ENCODE results near the gene WWOX. TPM values are rescaled to one million over a fixed set of nuclear protein-coding genes. Genes with fewer than 3 reads are reported as not detected.

The WWOX gene
- total and polyA plus RNA-seq, 2 donors (not counting 3 experiments of a cell fraction or from before 2014, with no cell fraction given), result 6.2 to 12.5 TPM

DNA sequence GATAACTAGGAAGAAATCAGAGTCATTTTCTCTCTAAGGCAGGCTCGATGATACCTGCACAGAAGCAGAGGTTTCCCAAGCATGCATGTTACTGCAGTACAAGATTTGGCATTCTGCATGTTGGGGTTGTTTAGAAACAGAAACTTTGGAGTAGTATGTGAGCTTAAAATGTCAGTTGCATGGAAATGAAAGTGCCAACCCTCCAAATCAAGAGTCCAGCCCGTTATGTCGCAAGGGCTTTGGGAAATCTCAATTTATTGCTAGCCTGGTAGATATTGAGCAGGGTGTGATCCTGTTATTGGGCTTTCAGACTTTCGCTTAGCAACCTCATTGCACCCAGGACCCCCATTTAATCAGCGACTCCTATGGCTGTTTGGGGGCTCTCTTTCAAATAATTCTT lies 1010.3 kb downstream of the WWOX start:
- CTCF ChIA-PET, result no interaction called here
- Histone ChIP-seq H3K4me3 (replicated peaks in 1 of 3; ENCODE audit: insufficient read depth in 1 of 3, low read depth in 1 of 3, low read length in 3 of 3) (no peak overlapping the region), H3K27me3 (ENCODE audit: control insufficient read depth in 2 of 2, insufficient read depth in 2 of 2, low read length in 2 of 2) (no peaks in the 10 kb centered on the region), H3K27ac (ENCODE audit: insufficient read depth, low read depth, low read length) (no peak overlapping the region), H3K9me3 (replicated peaks; ENCODE audit: control insufficient read depth, insufficient read depth, low read length) (peaks cover 1% of the 10 kb centered on the region), H2AFZ (ENCODE audit: low read depth, low read length) (no peak overlapping the region), H3K4me2 (ENCODE audit: insufficient read depth, low read length) (no peak overlapping the region), H3K36me3 (ENCODE audit: control insufficient read depth in 2 of 2, extremely low read depth in 1 of 2, insufficient read depth in 2 of 2, low read length in 2 of 2) (no peaks in the 10 kb centered on the region), H3K4me1 (ENCODE audit: control insufficient read depth, extremely low read depth, insufficient read depth, low read length) (no peaks in the 10 kb centered on the region), H3K9me1 (replicated peaks; ENCODE audit: control insufficient read depth, extremely low read depth, insufficient read depth, low read length) (no peaks in the 10 kb centered on the region), H3K9ac (replicated peaks; ENCODE audit: extremely low read depth, insufficient read depth, low read length) (no peak overlapping the region), H3K79me2 (ENCODE audit: control insufficient read depth, insufficient read depth, low read length) (no peaks in the 10 kb centered on the region), H4K20me1 (replicated peaks; ENCODE audit: control insufficient read depth, extremely low read depth, insufficient read depth, low read length) (no peaks in the 10 kb centered on the region)
- FAIRE-seq (no peak), DNase-seq (ENCODE audit: low read depth, low spot score) (no peak)
- POLR2A ChIA-PET, result no interaction called here
- TF ChIP-seq MYC (IDR thresholded peaks at IDR 0.05; ENCODE audit: low read depth, low read length), result no peak
- TF ChIP-seq EZH2 (IDR thresholded peaks at IDR 0.05; ENCODE audit: borderline replicate concordance, low read depth, low read length, severe bottlenecking), result no peak
- no peak for TF ChIP-seq POLR2A (IDR thresholded peaks at IDR 0.05; ENCODE audit: low read depth, low read length)
- TF ChIP-seq GATA2 (IDR thresholded peaks at IDR 0.05; ENCODE audit: insufficient read depth, insufficient read length, low read depth, low read length), result no peak
- BruUV-seq (replicated peaks), result no TSS peak
- dilution Hi-C loops (cut with MboI; ENCODE audit: extremely low pct_ligation_motif_present, low sequenced_read_pairs), result no loop called here
- intact Hi-C loops (cut with micrococcal nuclease), result no loop called here

GRCh38 chr16:79110242-79110641 lies 1010.8 kb downstream of the WWOX start:
- BruUV-seq (replicated peaks), result no TSS peak
- H3K4me1 ChIP-seq (ENCODE audit: control insufficient read depth, extremely low read depth, insufficient read depth, low read length), result no peaks in the 10 kb centered on the region
- H2AFZ ChIP-seq (ENCODE audit: low read depth, low read length), result no peak overlapping the region
- H3K27ac ChIP-seq (ENCODE audit: insufficient read depth, low read depth, low read length), result no peak overlapping the region
- DNase-seq (ENCODE audit: low read depth, low spot score), result no peak
- TF ChIP-seq MYC (IDR thresholded peaks at IDR 0.05; ENCODE audit: low read depth, low read length), result no peak
- no peak for TF ChIP-seq POLR2AphosphoS5 (IDR thresholded peaks at IDR 0.05; ENCODE audit: insufficient read depth, low read depth, low read length)
- no peak for TF ChIP-seq FOS (IDR thresholded peaks at IDR 0.05; ENCODE audit: borderline replicate concordance, insufficient read depth, low read length)
- TF ChIP-seq MAX (IDR thresholded peaks at IDR 0.05; ENCODE audit: insufficient read depth, insufficient read length), result no peak
- TF ChIP-seq EZH2 (IDR thresholded peaks at IDR 0.05; ENCODE audit: borderline replicate concordance, low read depth, low read length, severe bottlenecking), result no peak
- no peak for TF ChIP-seq POLR2A (IDR thresholded peaks at IDR 0.05; ENCODE audit: low read depth, low read length)
- TF ChIP-seq GATA2 (IDR thresholded peaks at IDR 0.05; ENCODE audit: insufficient read depth, insufficient read length, low read depth, low read length), result no peak
- no peak for TF ChIP-seq JUN (IDR thresholded peaks at IDR 0.05; ENCODE audit: borderline replicate concordance, insufficient read depth, insufficient read length, low read depth)
- TF ChIP-seq, protein P1, sequence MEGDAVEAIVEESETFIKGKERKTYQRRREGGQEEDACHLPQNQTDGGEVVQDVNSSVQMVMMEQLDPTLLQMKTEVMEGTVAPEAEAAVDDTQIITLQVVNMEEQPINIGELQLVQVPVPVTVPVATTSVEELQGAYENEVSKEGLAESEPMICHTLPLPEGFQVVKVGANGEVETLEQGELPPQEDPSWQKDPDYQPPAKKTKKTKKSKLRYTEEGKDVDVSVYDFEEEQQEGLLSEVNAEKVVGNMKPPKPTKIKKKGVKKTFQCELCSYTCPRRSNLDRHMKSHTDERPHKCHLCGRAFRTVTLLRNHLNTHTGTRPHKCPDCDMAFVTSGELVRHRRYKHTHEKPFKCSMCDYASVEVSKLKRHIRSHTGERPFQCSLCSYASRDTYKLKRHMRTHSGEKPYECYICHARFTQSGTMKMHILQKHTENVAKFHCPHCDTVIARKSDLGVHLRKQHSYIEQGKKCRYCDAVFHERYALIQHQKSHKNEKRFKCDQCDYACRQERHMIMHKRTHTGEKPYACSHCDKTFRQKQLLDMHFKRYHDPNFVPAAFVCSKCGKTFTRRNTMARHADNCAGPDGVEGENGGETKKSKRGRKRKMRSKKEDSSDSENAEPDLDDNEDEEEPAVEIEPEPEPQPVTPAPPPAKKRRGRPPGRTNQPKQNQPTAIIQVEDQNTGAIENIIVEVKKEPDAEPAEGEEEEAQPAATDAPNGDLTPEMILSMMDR (IDR thresholded peaks at IDR 0.05; ENCODE audit: extremely low read depth in 1 of 2, insufficient read depth in 1 of 2, low read depth in 1 of 2, low read length in 2 of 2), result no peak
- intact Hi-C loops (cut with micrococcal nuclease) (no loop called here), dilution Hi-C loops (cut with MboI; ENCODE audit: extremely low pct_ligation_motif_present, low sequenced_read_pairs) (no loop called here)
- H3K4me2 ChIP-seq (ENCODE audit: insufficient read depth, low read length), result no peak overlapping the region
- POLR2A ChIA-PET, result no interaction called here
- H3K9me1 ChIP-seq (replicated peaks; ENCODE audit: control insufficient read depth, extremely low read depth, insufficient read depth, low read length), result no peaks in the 10 kb centered on the region
- H3K4me3 ChIP-seq (replicated peaks in 1 of 3; ENCODE audit: insufficient read depth in 1 of 3, low read depth in 1 of 3, low read length in 3 of 3), result no peak overlapping the region
- FAIRE-seq, result no peak
- no peaks in the 10 kb centered on the region for H4K20me1 ChIP-seq (replicated peaks; ENCODE audit: control insufficient read depth, extremely low read depth, insufficient read depth, low read length)
- no peaks in the 10 kb centered on the region for H3K79me2 ChIP-seq (ENCODE audit: control insufficient read depth, insufficient read depth, low read length)
- H3K9ac ChIP-seq (replicated peaks; ENCODE audit: extremely low read depth, insufficient read depth, low read length), result no peak overlapping the region
- CTCF ChIA-PET, result no interaction called here
- no peaks in the 10 kb centered on the region for H3K27me3 ChIP-seq (ENCODE audit: control insufficient read depth in 2 of 2, insufficient read depth in 2 of 2, low read length in 2 of 2)
- peaks cover 2% of the 10 kb centered on the region for H3K9me3 ChIP-seq (replicated peaks; ENCODE audit: control insufficient read depth, insufficient read depth, low read length)
- H3K36me3 ChIP-seq (ENCODE audit: control insufficient read depth in 2 of 2, extremely low read depth in 1 of 2, insufficient read depth in 2 of 2, low read length in 2 of 2), result no peaks in the 10 kb centered on the region
